Smooth muscle cell (in vitro differentiated cells): ENCODE results near the gene CDC26. TPM values are rescaled to one million over a fixed set of nuclear protein-coding genes. Genes with fewer than 3 reads are reported as not detected.

Source experiments
- DNase-seq: peaks from one replicate; lab custom pipeline; 2025; ENCODE audit not compliant: unreplicated experiment; lab: John Stamatoyannopoulos, UW
- H2AFZ ChIP-seq: fragments of 200-600 bp; sonication (generic); 2 replicates; pipeline ENCODE4 v1.6.0; 2016; ENCODE audit warnings: antibody characterized with exemption, low read depth, mild to moderate bottlenecking
- H3F3A ChIP-seq: fragments of 200-600 bp; sonication (generic); 2 replicates; pipeline ENCODE4 v1.6.0; 2017; ENCODE audit warnings: antibody characterized with exemption, low read depth
- H3K27ac ChIP-seq: fragments of 200-600 bp; sonication (generic); 2 replicates; pipeline ENCODE4 v1.5.1; 2016; ENCODE audit warnings: low read depth, mild to moderate bottlenecking
- H3K27me3 ChIP-seq: fragments of 200-600 bp; sonication (generic); 2 replicates; pipeline ENCODE4 v1.6.1; 2016; ENCODE audit warnings: low read depth, mild to moderate bottlenecking
- H3K36me3 ChIP-seq: fragments of 200-600 bp; sonication (generic); 2 replicates; pipeline ENCODE4 v1.5.1; 2016; ENCODE audit warnings: low read depth
- H3K4me1 ChIP-seq: fragments of 200-600 bp; sonication (generic); 2 replicates; pipeline ENCODE4 v1.5.1; 2016; ENCODE audit warnings: low read depth
- H3K4me2 ChIP-seq: fragments of 200-600 bp; sonication (generic); 2 replicates; pipeline ENCODE4 v1.6.0; 2016; ENCODE audit warnings: mild to moderate bottlenecking
- H3K4me3 ChIP-seq: fragments of 200-600 bp; sonication (generic); 2 replicates; pipeline ENCODE4 v1.5.1; 2016; ENCODE audit warnings: mild to moderate bottlenecking
- H3K79me2 ChIP-seq: fragments of 200-600 bp; sonication (generic); 2 replicates; pipeline ENCODE4 v1.6.0; 2016; ENCODE audit warnings: low read depth, mild to moderate bottlenecking
- H3K9ac ChIP-seq: fragments of 200-600 bp; sonication (generic); 2 replicates; pipeline ENCODE4 v1.6.0; 2016; ENCODE audit warnings: low read depth
- H3K9me3 ChIP-seq: fragments of 200-600 bp; sonication (generic); replicated peaks from 2 replicates; pipeline ENCODE4 v1.5.1; 2016; ENCODE audit warnings: low read depth
- H4K20me1 ChIP-seq: fragments of 200-600 bp; sonication (generic); 2 replicates; pipeline ENCODE4 v1.6.0; 2016; ENCODE audit warnings: low read depth
- WGBS: methylation state at CpG from one replicate; pipeline ENCODE4 v1.1.7; 2016; ENCODE audit warnings: low lambda C conversion rate; 5-methylcytosine and 5-hydroxymethylcytosine counted together
- polyA plus RNA-seq: library from polyadenylated mRNA; unstranded; fragments of >200 nt; fragmentation: Nextera tagmentation; extraction: Ambion mirVana; gene quantifications from 2 replicates; pipeline ENCODE4 v1.2.1, GENCODE V29; 2016
- total RNA-seq: library from RNA; depleted of rRNA; stranded (reverse); fragments of >200 nt; gene quantifications from 2 replicates; pipeline ENCODE4 v1.2.3, GENCODE V29; 2014
- TF ChIP-seq, protein P1 (sequence below): fragments of 200-600 bp; sonication (generic); IDR thresholded peaks from 2 replicates; pipeline ENCODE4 v1.5.1; 2017; ENCODE audit warnings: borderline replicate concordance, mild to moderate bottlenecking, antibody characterized with exemption; ENCODE audit not compliant: insufficient read depth, poor library complexity, severe bottlenecking

CDC26 gene
- total and polyA plus RNA-seq, 2 experiments from 2014 or later: 49.3 to 59.8 TPM

DNA sequence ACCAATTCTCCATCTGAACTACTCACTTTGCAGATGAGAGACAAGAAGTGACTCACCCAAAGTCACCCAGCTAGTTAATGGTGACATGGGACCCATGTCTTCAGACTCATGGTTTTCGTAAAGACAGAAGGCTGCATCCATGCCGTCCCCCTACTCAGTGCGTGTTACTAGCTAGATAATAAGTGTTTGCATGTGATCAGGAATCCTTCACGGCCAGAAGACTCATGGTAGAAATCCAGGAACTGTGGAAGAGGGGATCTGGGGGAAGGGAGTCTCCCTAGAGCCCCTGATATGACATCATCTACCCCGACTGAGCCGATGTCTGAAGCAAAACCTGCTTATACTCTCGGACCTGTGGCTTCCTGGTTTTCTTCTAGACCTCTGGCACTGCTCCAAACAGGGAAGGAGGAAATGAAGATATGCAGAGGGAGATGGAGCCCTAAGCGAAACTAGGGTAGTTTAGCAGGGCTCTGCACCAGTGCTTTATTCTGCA lies 24.5 kb upstream of the CDC26 start:
- Histone ChIP-seq H3F3A (no peaks in the 10 kb centered on the region), H3K9ac (no peak overlapping the region), H3K4me1 (no peaks in the 10 kb centered on the region), H2AFZ (no peak overlapping the region), H4K20me1 (no peaks in the 10 kb centered on the region), H3K27ac (no peak overlapping the region), H3K9me3 (no peaks in the 10 kb centered on the region), H3K36me3 (no peaks in the 10 kb centered on the region), H3K4me2 (no peak overlapping the region), H3K79me2 (no peaks in the 10 kb centered on the region), H3K4me3 (no peak overlapping the region), H3K27me3 (no peaks in the 10 kb centered on the region)
- TF ChIP-seq, protein P1, sequence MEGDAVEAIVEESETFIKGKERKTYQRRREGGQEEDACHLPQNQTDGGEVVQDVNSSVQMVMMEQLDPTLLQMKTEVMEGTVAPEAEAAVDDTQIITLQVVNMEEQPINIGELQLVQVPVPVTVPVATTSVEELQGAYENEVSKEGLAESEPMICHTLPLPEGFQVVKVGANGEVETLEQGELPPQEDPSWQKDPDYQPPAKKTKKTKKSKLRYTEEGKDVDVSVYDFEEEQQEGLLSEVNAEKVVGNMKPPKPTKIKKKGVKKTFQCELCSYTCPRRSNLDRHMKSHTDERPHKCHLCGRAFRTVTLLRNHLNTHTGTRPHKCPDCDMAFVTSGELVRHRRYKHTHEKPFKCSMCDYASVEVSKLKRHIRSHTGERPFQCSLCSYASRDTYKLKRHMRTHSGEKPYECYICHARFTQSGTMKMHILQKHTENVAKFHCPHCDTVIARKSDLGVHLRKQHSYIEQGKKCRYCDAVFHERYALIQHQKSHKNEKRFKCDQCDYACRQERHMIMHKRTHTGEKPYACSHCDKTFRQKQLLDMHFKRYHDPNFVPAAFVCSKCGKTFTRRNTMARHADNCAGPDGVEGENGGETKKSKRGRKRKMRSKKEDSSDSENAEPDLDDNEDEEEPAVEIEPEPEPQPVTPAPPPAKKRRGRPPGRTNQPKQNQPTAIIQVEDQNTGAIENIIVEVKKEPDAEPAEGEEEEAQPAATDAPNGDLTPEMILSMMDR: no peak
- WGBS: 66% methylated on average over 8 of the region's 8 CpGs
- no peak for DNase-seq

DNA sequence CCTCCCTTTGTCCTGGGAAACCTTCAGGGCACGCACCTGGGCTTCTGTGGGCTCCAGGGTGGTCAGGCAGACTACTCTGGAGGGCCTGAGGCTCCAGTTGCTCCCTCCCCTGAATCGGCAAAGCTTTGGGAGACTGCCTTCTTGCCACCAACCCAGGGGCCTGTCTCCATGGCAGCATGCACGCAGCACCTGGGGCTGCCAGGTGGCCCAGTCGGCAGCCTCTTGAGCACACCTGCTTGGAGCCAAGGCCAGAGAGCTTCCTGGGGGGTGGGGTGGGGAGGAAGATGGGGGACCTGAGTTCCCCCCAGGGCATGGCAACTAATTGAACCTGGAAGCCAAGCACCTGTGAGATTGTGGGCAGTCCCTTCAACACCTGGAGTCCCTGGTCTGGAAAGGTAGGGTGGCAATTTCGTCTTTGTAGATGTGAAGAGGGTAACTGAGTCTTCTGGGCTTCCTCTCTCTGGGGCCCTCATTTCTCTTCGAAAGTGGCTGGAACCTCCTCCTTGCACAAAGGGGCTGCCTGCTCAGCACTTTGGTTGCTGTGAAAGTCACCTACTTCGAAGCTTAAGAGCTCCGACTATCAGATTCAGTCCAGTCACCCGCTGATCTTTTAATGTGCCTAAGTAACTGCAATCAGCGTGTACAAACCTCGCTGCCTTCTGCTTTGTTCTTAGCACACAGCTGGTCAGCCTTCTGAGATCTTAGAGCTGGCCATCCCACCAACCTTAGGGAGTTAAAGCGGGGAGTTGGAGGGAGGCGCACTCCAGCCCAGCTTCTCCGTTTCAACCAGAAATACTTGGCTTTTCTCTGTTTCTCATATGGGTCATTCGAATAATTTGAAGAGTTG lies 23.8 kb upstream of the CDC26 start:
- H3K27ac ChIP-seq: no peak overlapping the region
- H3K4me2 ChIP-seq: no peak overlapping the region
- no peak overlapping the region for H3K9ac ChIP-seq
- no peak overlapping the region for H2AFZ ChIP-seq
- H3K9me3 ChIP-seq: no peaks in the 10 kb centered on the region
- no peaks in the 10 kb centered on the region for H3F3A ChIP-seq
- no peaks in the 10 kb centered on the region for H4K20me1 ChIP-seq
- H3K27me3 ChIP-seq: no peaks in the 10 kb centered on the region
- DNase-seq: no peak
- H3K36me3 ChIP-seq: no peaks in the 10 kb centered on the region
- no peaks in the 10 kb centered on the region for H3K79me2 ChIP-seq
- 92% methylated on average over 15 of the region's 15 CpGs for WGBS
- H3K4me3 ChIP-seq: no peak overlapping the region
- H3K4me1 ChIP-seq: no peaks in the 10 kb centered on the region
- TF ChIP-seq, protein P1: no peak

DNA sequence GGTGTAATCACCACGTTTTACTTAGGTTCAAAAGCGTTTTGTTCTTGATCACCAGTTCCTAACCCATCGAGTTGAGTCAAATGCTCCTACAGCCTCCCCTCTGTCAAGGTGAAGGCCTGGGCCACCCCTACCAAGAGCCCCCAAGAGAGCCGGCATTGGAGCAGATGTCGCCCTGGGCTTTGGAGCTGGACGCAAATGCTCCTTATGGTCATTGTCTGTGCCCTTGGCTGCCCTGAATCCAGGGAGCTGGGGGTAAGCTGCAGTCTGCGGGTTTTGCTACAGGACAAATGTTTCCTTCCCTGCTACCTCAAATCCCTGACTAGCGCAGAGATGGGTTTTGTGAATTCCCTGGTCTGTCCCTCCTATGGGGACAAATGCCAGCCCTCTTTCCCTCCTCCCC lies 22.9 kb upstream of the CDC26 start:
- no peak overlapping the region for H3K9ac ChIP-seq
- 91% methylated on average over 8 of the region's 8 CpGs for WGBS

More for the DNA sequence above, 22.9 kb upstream of the CDC26 start:
- Histone ChIP-seq H3K4me1 (no peaks in the 10 kb centered on the region), H3K36me3 (peaks cover 6% of the 10 kb centered on the region), H3F3A (no peaks in the 10 kb centered on the region), H3K79me2 (no peaks in the 10 kb centered on the region), H3K4me2 (no peak overlapping the region), H3K27ac (no peak overlapping the region), H3K4me3 (no peak overlapping the region), H3K27me3 (no peaks in the 10 kb centered on the region), H2AFZ (no peak overlapping the region), H3K9me3 (no peaks in the 10 kb centered on the region), H4K20me1 (no peaks in the 10 kb centered on the region)
- no peak for DNase-seq
- TF ChIP-seq, protein P1: no peak
